GM15510 (cell line): ENCODE measurements around the gene FCF1.

ENCODE experiments used
- POLR2A ChIP-seq: IDR thresholded peaks from 3 replicates; pipeline ENCODE4 v1.6.1; 2011; ENCODE audit warnings: borderline replicate concordance; ENCODE audit not compliant: insufficient read length; ENCODE audit errors: extremely low read depth

FCF1 gene

DNA sequence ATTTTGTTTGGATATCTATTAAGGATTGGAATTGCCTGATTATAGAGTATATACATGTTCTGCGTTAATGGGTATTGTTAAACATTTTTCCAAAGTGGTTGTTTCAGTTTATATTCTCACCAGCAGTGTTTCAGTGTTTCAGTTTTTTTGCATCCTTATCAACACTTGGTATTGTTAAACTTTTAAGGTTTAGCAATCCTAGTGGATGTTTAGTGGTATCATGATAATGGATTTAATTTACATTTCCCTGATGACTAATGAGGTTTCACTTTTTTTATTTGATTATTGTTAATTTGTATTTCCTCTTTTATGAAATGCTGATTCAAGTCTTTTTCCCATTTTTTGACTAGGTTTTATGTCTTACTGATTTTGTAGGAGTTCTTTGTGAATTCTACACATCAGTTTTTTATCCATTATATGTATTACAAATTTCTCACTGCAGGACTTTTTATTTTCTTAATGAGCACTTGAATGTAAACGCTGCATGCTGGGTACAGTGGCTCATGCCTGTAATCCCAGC is 73.9 kb downstream of the FCF1 start:
- no peak for TF ChIP-seq POLR2A
